Mucosa of gallbladder (tissue), 1 donor: ENCODE data around the gene CREG2. TPM values are rescaled to one million over a fixed set of nuclear protein-coding genes. Genes with fewer than 3 reads are reported as not detected.

Experiments
- DNase-seq: peaks from one replicate; pipeline ENCODE4 v3.0.0-alpha.2; 2020; ENCODE audit warnings: low spot score
- total RNA-seq: library from RNA; stranded (reverse); gene quantifications from one replicate; pipeline ENCODE4 v1.2.1, GENCODE V29; 2021
- donor health status: DM: no; HTN: no; CAD: no.

Gene CREG2
- total RNA-seq, 1 donor from 2014 or later: 0.26 TPM

DNA sequence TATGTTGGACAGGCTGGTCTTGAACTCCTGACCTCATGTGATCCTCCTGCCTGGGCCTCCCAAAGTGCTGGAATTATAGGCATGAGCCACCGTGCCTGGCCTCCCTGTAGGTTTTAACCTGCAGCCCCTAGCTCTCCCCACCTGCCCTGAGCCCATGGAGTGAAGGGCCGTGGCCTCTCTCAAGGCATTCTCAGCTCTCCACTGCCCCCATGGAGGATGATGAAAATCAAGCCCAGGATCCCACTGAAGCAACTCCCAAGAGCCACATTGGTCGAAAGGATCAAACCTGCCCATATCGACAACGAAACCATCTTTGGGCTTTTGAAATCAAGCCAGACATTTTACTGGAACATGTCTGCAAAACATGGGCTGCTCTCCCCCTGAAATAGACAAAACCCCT, 22.4 kb upstream of the CREG2 start:
- DNase-seq: no peak

DNA sequence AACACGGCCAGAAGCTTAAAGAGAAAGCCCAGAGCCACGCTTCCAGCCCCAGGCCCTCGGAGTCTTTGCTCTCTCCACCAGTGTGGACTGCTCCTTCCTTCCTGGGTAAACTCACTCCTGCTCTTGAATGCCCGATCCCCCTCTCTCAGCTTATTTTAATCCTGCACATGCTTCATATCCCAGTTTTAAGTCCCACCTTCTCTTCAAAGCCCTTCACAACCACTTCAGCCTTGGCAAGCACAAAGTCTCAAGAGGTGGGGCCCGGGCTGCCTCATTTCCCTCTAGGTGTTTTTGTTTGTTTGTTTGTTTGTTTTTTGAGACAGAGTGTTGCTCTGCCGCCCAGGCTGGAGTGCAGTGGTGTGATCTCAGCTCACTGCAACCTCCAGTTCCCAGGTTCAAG, 21.6 kb upstream of the CREG2 start:
- no peak for DNase-seq

DNA sequence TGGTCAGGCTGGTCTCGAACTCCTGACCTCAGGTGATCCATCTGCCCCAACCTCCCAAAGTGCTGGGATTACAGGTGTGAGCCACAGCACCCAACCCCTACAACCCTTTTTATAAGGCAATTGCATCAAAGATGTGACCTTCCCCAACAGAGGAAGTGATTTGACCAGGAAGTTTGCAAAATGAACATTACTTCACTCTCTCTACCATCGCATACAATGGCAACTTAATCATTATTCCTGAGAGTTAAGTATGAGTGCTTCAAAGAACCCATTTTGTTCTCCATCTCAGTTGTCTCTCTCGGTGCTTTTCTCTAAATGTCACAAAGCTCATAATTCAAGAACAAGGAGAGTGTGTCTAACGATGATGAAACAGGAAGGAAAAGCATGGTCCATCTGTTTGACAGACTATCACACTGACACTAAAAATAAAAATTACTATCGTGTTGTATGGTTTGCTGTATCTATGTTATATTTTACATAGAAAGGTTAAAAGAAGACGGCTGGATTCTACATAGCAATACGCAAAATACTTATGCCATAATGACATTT, 18.1 kb upstream of the CREG2 start:
- no peak for DNase-seq

GRCh38 chr2:101403745-101404144, 16.4 kb upstream of the CREG2 start:
- no peak for DNase-seq

GRCh38 chr2:101402630-101403029, 15.3 kb upstream of the CREG2 start:
- DNase-seq: no peak

DNA sequence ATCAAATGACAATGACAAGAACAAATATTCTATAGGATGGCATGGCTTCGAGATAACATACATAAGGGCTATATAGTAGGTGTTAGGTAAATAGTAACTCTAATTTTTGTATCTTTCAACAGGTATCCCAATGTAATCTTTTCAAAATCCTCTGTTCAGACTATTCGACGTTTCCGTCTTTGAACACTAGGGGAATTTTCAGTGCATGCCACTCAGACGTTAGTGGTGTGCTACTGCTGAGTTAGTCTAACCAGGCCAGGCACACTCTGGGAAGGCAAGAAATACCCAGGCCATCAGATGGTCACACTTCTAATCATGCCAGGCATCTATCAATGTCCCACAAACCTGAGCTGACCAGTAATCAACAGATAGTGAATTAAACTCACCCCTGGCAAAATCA, 14.6 kb upstream of the CREG2 start:
- no peak for DNase-seq

- no peak for DNase-seq
Measured at GRCh38 chr2:101401326-101401665, 14.0 kb upstream of the CREG2 start.

DNA sequence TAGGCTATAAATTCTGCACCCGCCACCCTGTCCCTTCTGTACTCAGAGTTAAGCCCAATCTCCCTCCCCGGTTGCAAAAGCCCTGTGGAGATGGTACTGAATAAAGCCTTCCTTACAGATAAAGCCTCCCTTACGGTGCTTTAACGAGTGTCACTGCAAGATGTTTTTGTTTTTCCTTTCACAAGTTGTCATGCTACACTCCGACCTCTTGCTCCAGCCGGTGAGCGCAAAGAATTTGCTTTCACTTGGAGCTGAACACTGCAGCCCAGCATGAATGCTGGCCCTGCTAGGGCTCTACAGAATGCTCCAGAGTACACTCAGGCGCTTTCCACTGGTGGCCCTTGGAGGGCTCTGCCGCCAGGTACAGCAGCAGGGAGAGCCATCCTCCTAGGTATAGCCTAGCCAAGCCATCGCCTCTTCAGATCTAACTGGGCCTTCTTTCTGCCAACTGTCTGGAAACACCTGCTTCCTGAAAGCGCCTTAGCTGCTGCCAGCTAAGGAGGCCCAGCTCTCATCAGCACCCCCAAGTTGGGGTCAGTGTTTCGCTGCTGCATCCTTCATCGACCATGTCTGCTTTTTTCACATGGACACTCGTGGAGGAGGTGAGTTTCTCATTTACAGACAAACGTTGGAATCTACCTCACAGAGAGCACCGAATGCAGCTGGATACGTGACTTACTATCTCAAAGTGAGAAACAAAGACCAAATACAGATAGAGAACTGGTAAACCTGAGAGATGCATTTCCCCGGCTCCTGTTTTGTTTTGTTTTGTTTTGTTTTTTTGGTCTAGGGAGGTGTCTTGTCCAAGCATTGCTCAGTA, 13.4 kb upstream of the CREG2 start:
- DNase-seq: no peak

- peak; percentile 51 for DNase-seq
Measured at GRCh38 chr2:101400048-101400447, 12.7 kb upstream of the CREG2 start.

- DNase-seq: no peak
Measured at GRCh38 chr2:101399021-101399799, 11.9 kb upstream of the CREG2 start.

GRCh38 chr2:101398116-101398821, 11.0 kb upstream of the CREG2 start:
- DNase-seq: no peak

GRCh38 chr2:101396316-101396717, 9.0 kb upstream of the CREG2 start:
- DNase-seq: no peak

DNA sequence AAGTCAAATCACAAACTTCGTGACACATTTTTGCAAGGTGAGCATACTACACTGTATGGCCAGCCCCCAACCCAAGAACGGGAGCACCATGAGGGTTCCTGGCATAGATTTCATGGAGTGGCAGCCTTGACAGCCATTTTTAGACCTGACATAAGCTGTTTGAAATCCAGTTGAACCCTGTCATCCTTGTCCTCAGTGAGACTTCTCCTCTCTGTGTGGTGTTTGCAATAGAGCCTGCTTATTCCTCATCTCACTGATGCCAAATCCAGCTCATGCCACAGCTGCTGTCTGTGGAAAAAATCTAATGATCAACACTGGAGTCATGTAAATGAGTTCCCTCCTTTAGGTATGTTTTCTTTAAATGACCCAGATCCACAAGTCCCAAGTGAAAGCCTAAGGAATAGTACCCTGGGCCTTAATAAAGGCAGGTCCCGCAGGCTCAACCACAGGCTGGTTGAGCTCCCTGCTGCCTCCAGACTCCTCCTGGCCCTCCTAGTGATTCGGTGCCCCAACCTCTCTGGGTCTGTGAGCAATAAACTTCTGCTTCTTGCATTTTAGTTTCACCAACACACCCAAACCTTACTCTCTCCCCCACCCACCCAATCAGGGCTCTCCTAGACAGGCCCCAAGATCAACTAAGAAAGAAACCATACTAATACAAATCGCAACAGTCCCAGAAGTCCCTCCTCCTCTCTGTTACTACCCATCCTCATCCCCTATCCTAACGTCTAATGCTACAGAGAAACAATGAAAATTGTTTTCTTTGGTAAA, 8.4 kb upstream of the CREG2 start:
- no peak for DNase-seq

- DNase-seq: no peak
Measured at GRCh38 chr2:101388232-101388631, 929 bp upstream of the CREG2 start.

DNA sequence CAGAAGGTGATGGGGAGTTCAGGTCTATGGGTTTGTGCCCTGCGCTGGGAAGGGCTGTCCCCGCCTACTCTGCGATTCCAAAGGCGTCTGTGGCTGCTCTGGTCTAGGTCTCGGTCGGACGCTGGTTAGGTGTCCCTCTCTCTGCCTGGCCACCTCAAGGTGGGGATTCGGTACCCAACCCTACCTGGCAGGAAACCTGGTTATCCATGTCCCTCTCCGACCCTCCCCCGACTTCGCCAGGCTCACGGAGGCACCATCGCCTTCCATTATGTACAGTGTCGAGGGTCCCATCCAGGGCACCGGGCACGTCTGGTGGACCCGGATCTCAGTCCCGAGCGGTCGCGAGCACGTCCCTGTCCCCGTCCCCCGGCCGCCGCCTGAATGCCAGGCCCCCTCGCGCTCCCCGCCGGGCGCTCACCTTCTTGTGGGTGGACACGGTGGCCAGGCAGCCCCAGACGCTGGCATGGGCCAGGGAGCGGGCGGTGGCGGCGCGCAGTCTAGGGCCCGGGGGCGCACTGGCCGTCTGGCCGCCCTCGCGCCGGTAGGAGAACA, 628 bp downstream of the CREG2 start:
- DNase-seq: no peak

DNA sequence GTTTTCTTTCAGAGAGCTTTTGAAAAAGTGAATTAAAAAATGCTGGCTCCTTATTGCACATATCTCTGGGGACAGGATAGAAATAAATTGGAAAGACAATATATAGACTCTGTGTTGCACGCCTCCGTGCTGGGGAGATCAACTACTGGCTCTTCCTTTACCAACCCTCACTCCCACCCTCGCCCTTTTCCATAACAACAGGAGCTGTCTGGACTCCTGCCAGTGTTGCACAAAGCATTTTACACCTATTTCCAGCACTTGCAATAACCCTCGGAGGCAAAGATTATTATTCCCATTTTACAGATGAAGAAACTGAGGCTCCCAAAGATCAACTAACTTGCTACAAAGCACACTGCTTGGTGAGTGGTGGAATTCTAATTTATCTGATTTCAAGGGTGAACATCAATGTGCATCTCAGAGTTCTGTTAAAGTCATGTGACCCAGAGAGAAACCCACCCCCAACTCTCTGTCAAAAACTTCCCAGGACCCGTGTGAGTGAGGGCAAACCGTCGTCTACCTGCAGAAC, 4.2 kb downstream of the CREG2 start:
- DNase-seq: no peak

DNA sequence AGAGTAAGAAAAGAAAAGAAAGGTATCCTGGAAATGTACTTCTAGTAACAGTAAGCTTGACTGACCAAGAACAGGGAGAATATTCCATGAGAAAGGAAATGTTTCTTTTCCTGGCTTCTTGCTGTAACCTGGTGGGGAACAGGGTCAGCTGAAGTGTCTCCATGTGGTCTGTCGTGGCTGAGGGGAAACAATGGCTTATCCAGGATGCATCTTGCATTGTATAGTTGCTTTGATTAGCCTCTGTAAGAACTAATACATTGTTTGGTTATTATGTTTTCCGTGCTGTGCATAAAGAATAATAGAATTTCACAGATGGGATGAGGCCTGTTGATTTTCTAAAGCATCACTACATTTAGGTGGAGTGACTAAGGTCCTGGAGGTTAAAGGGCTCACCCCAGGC, 4.9 kb downstream of the CREG2 start:
- no peak for DNase-seq

DNA sequence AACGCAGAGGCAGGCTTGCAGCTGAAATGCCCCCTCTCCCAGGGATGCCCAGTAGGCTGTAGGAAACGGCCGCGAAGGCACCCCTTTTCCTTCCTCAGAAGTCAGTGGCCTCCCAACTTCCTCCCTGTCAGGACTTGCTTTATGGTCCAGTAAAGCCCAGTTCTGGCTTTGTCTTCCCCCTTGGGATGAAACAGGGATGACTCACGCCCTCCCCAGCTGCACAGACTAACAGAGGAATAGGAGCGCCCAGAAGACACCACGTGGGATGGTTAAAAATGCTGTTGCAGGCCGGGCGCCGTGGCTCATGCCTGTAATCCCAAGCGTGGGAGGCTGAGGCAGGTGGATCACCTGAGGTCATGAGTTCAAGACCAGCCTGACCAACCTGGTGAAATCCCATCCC, 6.9 kb downstream of the CREG2 start:
- DNase-seq: no peak

DNA sequence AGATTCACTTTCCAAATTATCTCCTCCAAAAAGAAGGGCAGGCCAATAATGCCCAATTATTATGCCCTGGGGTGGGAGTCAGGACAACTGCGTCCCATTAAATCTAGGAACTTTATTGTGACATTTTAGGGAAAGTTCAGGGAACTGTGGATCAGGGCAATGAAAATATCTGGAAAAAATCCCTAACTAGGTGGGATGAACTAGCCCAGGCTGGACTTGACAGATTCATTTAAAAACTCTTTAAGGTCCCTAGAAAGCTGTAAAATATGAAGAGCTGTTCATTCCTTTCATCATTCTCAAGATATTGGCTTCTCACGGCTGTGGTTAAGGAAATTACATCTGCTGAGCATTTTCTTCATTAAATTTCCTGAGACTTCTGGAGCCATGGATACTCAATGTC, 8.2 kb downstream of the CREG2 start:
- no peak for DNase-seq

GRCh38 chr2:101375653-101376052, 11.7 kb downstream of the CREG2 start:
- DNase-seq: no peak
